ENCODE measurements around the gene UNK.

DNA sequence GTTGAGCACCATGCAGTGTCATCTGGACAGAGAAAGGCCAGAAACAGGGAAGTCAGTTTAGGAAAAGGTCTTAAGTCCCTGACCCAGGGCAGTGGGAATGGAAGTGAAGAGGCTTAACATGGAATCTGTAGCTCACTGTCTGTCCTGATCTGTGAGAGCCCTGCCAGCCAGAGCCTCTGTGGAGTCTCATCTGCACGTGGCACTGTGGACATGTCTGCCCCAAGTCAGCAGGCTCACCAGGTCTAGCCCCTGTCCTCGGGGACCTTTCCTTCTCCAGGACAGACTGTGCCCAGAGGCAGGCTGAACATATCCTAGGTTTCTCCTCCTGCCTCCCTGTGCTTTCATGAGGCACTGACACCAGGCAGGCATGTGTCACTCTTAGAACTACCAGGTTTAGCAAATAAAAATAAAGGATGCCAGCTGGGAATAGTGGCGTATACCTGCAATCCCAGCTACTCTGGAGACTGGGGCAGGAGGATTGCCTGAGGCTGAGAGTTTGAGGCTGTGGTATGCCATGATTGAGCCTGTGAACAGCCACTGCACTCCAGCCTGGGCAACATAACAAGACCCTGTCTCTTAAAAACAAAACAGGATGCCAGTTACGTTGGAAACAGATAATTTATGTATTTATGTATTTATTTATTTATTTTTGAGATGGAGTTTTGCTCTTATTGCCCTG lies 22.4 kb downstream of the UNK start:
- no peak for TF ChIP-seq EZH2 (IDR thresholded peaks at IDR 0.05; ENCODE audit: borderline replicate concordance)
- TF ChIP-seq EZH2phosphoT487 (IDR thresholded peaks at IDR 0.05; ENCODE audit: low read depth, severe bottlenecking, unreplicated experiment) = no peak
- TF ChIP-seq, protein P1, sequence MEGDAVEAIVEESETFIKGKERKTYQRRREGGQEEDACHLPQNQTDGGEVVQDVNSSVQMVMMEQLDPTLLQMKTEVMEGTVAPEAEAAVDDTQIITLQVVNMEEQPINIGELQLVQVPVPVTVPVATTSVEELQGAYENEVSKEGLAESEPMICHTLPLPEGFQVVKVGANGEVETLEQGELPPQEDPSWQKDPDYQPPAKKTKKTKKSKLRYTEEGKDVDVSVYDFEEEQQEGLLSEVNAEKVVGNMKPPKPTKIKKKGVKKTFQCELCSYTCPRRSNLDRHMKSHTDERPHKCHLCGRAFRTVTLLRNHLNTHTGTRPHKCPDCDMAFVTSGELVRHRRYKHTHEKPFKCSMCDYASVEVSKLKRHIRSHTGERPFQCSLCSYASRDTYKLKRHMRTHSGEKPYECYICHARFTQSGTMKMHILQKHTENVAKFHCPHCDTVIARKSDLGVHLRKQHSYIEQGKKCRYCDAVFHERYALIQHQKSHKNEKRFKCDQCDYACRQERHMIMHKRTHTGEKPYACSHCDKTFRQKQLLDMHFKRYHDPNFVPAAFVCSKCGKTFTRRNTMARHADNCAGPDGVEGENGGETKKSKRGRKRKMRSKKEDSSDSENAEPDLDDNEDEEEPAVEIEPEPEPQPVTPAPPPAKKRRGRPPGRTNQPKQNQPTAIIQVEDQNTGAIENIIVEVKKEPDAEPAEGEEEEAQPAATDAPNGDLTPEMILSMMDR (IDR thresholded peaks at IDR 0.05; ENCODE audit: poor library complexity) = no peak
